Umbilical cord (tissue), 2 donors: ENCODE results near the gene P2RY8. TPM values are rescaled to one million over a fixed set of nuclear protein-coding genes. Genes with fewer than 3 reads are reported as not detected.
"Not testable (repeated sequence)": the region's sequence is repeated elsewhere in the genome, so short reads cannot be mapped to it uniquely, and the experiment has no call there.

Source experiments
- DNase-seq: peaks from one replicate; pipeline ENCODE4 v3.0.0-alpha.2; 2015; ENCODE audit warnings: low spot score
- total RNA-seq: library from RNA; depleted of rRNA; stranded (reverse); fragments of >200 nt; gene quantifications from one replicate; pipeline ENCODE4 v1.2.3, GENCODE V29; 2014; ENCODE audit warnings: low replicate concordance; ENCODE audit not compliant: insufficient read depth

P2RY8 gene
- total RNA-seq, 1 donor from 2014 or later, result 1.2 TPM

DNA sequence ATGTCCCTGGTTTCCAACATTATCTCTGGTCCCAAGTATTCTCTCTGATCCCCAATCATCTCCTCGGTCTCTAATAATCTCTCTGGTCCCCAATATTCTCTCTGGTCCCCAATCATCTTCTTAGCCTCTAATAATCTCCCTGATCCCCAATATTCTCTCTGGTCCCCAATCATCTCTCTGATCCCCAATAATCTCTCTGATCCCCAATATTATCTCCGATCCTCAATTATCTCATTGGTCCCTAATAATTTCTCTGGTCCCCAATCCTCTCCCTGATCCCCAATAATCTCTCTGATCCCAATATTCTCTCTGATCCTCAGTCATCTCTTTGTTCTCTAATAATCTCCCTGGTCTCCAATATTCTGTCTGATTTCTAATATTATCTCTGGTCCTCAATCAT lies 16.6 kb downstream of the P2RY8 start:
- no peak for DNase-seq

DNA sequence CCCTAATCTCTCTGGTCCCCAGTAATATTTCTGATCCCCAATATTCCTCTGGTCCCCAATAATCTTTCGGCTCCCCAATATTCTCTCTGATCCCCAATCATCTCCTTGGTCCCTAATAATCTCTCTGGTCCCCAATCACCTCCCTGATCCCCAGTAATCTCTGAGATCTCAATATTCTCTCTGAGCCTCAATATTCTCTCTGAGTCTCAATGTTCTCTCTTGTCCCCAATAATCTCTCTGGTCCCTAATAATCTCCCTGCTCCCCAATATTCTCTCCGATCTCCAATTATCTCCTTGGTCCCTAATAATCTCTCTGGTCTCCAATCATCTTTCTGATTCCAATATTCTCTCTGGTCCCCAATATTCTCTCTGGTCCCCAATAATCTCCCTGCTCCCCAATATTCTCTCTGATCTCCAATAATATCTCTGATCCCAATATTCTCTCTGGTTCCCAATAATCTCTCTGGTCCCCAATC lies 17.9 kb downstream of the P2RY8 start:
- DNase-seq, result no peak

DNA sequence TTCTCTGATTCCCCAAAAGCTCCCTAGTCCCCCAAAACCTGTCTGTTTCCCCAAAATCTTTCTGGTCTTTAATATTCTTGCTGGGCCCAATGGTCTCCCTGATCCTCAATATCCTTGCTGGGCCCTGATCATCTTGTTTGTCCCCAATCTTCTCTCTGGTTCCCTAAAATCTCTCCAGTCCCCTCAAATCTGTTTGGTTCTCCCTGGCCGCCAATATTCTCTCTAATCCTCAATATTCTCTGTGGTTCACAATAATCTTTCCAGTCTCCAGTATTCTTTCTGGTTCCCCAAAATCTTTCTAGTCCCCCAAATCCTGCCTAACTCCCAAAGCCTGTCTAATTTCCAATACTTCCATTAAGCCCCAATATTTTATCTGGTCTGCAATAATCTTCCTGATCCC lies 18.5 kb downstream of the P2RY8 start:
- DNase-seq, result no peak

DNA sequence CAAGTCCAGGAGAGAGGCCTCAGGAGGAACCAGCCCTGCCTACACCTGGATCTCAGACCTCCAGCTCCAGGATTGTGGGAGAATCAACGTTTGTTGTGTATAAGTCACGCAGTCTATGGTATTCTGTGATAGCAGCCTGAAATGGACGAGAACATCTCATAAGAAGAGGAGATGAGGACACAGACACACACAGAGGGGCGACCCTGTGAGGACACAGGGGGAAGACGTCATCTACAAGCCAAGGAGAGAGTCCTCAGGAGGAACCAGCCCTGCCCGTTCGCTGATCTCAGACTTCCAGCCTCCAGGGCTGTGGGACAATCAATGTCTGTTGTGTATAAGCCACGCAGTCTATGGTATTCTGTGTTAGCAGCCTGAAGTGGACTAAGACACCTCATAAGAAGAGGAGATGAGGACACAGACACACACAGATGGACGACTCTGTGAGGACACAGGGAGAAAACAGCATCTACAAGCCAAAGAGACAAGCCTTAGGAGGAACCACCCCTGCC lies 20.3 kb downstream of the P2RY8 start:
- no peak for DNase-seq

DNA sequence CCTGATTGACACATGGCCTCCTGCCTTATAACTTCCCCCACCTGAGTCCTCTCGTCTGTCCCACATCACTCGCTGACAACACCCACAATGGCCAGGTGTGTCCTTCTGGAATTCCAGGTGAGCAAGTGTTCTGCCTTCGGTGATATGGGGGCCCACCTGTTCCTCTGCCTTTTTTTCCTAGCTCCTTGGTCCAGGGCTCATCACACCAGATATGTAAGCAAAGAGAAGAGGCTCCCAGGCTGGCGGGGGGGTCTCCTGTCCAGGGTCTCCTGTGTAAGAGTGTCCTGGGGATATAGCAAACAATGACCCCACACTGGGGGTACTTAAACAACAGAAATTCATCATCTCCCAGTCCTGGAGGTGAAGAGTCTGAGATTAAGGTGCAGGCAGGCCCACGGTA lies 25.2 kb downstream of the P2RY8 start:
- DNase-seq, result no peak

DNA sequence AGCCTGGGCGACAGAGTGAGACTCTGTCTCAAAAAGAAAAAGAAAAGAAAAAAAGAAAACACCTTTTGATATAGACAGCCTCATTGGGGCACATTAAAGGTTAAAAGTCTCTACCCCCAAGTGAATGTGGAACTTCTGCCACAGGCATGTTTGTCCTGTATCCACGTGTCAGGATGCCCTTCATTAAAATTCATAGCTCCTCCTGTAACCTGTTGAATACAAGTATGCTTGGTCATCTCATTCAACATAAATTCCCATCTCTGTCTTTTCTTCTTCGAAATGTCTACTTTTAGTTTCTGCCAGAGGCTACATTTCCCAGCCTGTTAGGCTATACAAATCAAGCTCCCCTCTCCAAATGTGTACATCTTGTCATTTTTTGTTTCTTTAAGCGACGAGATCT lies 25.8 kb downstream of the P2RY8 start:
- DNase-seq, result no peak

DNA sequence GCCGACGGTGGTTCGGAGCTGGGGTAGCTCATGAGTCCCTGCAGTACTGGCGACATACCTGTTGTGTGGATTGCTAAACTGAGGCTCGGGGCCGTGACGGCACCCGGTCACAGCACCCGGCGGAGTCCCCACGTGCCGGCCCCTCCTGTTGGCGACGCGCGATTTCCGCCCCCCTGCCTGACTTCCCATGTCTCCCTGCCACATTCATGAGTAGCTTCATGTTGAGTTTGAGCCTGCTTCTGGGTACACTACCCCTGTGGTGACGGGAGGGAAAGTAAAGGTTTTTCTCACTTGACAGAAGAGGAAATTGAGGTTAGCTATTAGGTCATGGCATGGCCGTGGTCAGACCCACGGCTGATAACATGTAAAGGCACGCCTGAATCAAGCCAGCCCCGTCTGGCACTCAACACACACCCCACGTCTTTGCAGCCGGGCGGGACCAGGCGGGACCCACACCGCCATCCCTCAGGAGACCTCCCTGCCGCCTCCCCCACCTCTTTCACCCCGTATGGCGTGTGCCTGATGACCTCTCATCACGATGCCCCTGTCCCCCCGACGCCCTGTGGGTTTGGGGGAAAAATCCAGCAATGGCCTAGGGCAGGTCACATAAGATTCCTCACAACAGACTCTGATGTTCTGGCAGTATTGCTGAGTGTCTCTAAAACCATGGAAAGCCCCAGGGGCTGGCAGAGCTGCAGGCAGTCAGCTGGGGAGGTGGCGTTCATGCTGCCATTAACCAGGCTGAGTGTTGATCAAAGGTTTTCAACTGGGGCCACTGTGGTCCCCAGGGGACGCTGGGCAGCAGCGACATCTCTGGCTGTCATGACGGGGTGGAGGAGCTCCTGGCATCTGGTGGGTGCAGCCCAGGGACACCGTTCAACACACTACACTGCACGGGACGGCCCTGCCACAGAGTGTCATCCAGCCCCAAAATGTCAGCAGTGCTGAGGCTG lies 29.2 kb downstream of the P2RY8 start:
- no peak for DNase-seq

DNA sequence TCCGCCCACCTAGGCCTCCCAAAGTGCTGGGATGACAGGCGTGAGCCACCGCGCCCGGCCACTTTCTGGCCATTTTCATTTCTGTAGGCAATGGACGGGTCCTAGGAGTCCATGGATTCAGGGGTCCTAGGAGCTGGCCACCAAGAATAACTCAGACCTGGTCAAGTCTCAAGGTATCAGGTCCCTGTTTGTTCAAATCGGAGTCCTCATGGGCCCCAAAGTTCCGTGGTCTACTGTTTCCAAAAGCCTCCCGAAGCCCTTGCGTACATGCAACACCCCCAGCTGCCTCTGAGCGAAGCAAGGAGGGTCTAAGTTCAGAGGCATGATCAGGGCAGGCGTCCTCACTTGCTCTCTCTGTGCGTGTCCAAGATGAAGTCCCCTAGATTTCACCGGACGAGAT lies 30.1 kb downstream of the P2RY8 start:
- no peak for DNase-seq

DNA sequence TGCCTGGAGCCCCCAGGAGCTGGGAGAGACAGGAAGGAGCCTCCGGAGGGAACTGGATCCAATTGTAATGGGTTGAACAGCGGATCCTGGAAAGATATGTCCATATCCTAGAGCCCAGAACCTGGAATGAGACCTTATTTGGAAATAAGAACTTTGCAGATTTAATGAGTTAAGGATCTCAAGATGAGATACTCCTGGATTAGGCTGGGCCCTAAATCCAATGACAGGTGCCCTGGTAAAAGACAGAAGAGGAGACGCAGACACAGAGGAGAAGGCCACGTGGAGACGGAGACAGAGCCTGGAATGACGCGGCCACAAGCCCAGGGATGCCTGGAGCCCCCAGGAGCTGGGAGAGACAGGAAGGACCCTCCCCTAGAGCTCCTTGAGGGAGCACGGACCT lies 34.1 kb downstream of the P2RY8 start:
- no peak for DNase-seq

DNA sequence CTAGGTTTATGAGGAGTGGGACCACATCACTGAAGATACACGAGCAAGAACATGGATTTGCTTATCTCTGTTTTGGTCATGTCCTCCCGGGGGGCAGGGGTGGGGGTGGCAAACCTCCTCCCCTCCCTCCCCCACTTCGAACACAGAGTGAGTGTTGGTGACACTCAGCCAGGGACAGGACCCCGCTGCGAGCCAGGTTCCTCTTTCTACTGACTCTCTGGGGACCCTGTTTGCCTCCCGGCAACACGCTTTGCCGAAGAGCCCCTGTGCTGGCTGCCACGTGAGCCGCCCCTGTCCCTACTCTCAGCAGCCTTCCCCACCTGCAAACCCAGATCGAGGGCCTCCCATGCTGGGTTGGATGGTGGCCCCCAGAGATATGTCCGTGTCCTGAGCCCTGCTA lies 34.7 kb downstream of the P2RY8 start:
- DNase-seq, result no peak

DNA sequence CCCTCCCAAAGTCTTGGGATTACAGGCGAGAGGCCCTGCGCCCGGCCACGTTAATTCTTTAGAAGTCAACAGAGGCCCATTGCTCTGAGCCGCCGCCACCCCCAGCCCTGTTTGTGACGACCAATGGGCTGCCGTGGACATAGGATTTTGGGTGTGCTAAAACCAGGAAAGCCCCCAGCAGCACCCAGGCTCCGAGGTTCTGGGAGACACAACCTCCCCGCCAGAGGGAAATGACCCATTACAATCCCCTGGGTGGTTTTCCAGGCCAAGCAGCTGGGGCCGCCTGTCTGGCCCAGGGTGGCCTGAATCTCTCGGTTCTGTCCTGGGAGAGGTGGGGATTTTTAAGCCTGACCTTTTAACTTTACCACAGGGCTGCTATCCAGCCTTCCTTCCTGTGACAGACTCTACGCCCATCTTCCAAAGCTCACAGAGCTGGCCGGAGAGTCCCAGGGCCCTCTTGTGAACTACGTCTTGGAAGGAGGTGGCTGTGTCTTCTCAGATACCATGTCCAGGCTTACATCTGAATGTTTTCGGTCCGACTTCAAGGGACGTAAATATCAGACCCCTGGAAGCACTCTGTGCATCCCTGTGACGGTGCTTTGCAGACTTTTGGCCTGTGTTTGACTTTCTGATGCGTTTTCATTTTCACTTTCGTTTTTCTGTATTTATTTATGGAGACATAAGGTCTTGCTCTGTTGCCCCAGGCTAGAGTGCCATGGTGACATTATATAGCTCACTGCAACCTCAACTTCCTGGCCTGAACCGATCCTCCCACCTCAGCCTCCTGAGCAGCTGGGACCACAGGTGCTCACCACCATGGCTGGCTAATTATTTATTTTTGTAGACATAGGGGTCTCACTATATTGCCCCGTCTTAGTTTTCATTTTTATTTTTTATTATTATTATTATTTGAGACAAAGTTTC lies 36.0 kb downstream of the P2RY8 start:
- DNase-seq, result no peak

DNA sequence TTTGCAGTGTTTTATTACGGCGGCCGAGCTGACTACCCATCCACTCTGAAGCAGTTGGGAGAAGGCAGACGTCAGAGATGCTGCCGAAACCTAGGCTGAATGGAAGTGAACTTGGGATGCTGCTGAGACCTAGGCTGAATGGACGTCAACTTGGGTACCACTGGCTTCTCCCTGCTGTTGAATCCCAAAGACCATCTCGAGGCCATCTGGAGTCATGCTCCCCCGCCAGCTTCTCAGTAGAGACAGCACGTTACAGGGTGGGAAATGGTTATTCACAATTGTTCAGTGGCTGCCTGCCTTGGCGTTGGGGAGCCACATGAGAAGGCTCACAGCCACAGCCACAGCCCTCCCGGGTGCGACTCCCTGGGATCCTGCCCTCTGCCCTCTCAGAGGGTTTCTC lies 40.9 kb downstream of the P2RY8 start:
- no peak for DNase-seq

DNA sequence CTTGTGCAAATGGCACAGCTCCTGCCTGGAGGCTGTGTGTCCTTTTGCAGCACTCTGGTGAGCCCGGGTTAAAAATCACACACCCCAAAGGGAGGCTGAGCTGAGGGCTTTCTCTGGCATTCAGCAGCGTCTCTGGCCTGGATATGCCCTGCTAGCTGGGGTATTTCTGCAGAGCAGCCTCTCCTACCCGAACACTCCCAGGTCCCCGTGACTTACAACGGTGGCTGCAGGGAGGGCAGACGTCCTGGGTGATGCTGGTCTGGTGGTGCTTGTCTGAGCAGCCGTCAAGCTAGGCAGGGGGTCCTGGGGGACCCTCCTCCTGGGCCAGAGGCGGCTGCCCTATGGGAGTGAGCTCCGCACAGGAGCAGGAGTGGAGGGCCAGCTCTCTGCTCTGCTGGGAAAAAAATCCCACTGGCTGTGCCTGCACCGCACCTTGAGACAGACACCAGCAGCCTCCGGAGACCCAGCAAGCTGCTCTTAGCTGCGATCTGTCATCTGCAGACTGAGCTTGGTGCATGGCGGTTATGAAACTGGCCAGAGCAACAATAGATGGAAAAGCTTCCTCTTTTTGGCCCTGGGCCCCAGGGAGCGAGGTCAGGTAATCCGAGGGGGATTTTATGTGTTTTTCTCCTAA lies 43.0 kb downstream of the P2RY8 start:
- DNase-seq, result peak; percentile 14

DNA sequence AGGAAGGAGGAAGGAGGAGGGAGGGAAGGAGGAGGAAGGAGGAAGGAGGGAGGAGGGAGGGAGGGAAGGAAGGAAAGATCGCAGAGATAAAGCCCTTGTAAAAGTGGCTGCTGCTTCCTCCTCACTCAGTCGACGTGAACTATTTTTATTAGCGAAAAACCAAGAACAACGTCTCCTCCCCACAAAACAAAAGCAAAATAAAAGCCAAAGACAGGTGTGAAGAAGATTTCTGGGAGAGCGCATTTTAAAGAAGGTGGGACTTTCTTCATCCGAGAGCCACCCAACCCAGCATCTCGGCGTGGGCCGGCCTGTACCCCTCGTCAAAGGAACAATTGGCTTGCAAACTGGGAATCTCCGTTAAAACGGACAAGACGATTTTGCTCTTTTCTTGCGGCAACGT lies 43.6 kb downstream of the P2RY8 start:
- no peak for DNase-seq

DNA sequence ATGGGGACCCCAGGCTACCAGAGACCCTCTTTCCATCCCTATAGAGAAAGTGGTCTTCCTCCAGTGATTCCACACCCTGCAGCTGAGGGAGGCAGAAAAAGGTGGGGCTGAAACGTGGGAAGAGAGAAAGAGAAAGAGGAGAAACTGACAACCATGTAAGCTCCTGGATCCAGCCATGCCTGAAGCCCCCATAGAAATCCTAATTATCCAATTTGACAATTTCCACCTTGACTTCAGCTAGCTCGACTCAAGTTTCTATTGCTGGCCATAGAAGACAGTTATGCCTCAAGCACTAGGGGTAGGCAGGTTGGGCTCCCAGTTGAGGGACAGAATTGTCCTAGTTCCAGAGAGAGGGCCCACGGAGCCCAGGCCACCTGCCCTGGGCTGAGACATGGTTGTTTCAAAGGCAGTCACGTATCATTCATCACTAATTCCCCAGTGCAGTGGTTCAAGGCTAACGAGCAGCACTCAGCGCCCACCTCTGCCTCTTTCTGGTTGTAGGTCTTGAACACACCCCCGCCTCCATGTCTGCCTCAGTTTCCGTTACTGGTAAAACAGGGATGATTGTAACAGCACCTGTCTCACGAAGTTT lies 44.5 kb downstream of the P2RY8 start:
- DNase-seq, result no peak

DNA sequence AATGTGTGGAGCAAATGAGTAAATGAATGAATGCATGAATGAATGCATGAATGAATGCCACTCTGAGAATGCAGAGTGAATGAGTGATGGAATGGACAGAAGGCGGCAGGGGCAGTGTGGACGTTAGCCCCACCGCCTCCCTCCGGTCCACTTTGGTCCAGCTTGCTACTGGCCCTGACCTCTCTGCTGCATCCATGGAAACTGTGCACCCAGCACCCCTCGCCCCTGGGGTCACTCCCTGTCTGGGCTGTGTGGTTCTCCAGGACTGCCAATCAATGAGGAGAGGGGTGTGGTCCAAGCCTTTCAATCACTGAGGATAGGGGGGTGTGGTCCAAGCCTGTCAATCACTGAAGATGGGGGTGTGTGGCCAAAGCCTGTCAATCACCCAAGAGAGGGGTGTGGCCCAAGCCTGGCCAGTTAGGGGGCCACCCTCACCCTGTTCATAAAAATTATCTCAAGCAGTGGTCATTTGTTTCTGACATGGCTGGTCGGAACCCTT lies 45.1 kb downstream of the P2RY8 start:
- DNase-seq, result no peak

DNA sequence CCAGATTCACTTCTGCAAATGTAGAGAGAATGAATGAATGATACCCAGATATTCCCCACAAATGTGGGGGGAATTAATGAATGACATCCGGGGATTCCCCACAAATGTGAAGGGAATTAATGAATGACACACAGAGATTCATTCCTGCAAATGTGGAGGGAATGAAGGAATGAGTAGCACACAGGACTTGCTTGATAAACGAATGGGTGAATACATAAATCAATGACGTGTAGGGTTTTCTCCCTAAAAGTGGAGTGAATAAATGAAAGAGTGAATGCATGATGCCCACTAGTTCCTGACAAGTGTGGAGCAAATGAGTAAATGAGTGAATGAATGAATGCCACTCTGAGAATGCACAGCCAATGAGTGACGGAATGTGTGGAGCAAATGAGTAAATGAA lies 45.7 kb downstream of the P2RY8 start:
- DNase-seq, result not testable (repeated sequence)

DNA sequence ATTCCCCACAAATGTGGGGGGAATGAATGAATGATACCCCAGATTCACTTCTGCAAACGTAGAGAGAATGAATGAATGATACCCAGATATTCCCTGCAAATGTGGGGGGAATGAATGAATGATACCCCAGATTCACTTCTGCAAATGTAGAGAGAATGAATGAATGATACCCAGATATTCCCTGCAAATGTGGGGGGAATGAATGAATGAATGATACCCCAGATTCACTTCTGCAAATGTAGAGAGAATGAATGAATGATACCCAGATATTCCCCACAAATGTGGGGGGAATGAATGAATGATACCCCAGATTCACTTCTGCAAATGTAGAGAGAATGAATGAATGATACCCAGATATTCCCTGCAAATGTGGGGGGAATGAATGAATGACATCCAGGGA lies 46.3 kb downstream of the P2RY8 start:
- not testable (repeated sequence) for DNase-seq

DNA sequence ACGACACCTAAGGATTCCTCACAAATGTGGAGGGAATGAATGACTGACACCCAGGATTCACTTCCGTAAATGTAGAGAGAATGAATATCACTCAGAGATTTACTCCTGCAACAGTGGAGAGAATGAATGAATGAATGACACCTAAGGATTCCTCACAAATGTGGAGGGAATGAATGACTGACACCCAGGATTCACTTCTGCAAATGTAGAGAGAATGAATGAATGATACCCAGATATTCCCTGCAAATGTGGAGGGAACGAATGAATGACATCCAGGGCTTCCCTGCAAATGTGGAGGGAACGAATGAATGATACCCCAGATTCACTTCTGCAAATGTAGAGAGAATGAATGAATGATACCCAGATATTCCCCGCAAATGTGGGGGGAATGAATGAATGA lies 47.6 kb downstream of the P2RY8 start:
- not testable (repeated sequence) for DNase-seq

DNA sequence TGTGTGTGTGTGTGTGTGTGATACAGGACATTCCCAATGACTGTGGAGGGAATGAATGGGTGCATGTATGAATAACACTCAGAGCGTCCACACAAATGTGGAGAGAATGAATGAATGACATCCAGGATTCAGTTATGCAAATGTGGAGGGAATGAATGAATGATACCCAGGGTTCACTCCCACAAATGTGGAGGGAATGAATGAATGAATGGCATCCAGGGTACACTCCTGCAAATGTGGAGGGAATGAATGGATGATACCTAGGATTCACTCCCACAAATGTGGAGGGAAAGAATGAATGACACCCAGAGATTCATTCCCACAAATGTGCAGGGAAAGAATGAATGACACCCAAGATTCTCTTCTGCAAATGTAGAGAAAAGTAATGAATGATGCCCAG lies 48.2 kb downstream of the P2RY8 start:
- no peak for DNase-seq

DNA sequence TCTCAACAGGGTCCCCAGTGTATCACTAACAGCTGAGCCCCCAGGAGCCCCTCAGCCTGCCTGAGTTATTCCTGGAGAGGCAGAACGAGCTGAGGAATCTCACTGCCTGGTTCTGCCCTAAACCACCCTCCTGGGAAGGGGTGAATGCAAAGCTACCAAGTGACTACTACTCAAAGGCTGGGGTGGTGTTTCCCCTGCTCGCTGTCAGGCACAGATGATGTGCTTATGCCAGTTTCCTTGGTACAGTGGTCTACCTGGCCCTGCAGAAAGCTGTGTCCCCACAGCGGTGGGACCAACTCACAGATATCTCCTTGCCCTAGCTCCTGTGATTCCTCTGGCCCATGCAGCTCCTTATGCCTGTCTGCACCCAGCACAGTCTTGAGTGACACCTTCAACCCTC lies 48.8 kb downstream of the P2RY8 start:
- DNase-seq, result no peak
